DOHH2 (cell line): ENCODE measurements around the gene NECTIN3.

Experiments used
- H3F3A ChIP-seq: fragments of 200-600 bp; sonication (generic), shearing (Covaris generic); 2 replicates; pipeline ENCODE4 v1.6.0; 2016; ENCODE audit warnings: antibody characterized with exemption, mild to moderate bottlenecking; ENCODE audit not compliant: control insufficient read depth, insufficient read depth
- H3K27ac ChIP-seq: fragments of 200-600 bp; sonication (generic); 2 replicates; pipeline ENCODE4 v1.5.1; 2014; ENCODE audit warnings: low read depth, mild to moderate bottlenecking, low read length, moderate library complexity
- H3K27me3 ChIP-seq: fragments of 200-600 bp; sonication (generic); 2 replicates; pipeline ENCODE4 v1.6.1; 2014; ENCODE audit warnings: mild to moderate bottlenecking, low read length, mixed read lengths; ENCODE audit not compliant: control insufficient read depth
- H3K36me3 ChIP-seq: fragments of 200-600 bp; sonication (generic); 2 replicates; pipeline ENCODE4 v1.6.1; 2014; ENCODE audit warnings: mild to moderate bottlenecking, low read length, moderate library complexity, mixed read lengths; ENCODE audit not compliant: control insufficient read depth
- H3K4me1 ChIP-seq: fragments of 200-600 bp; sonication (generic); 2 replicates; pipeline ENCODE4 v1.6.1; 2014; ENCODE audit warnings: mild to moderate bottlenecking, low read length, mixed read lengths; ENCODE audit not compliant: control insufficient read depth
- H3K4me2 ChIP-seq: fragments of 200-600 bp; sonication (generic); 2 replicates; pipeline ENCODE4 v1.6.0; 2014; ENCODE audit warnings: mild to moderate bottlenecking, low read length, moderate library complexity
- H3K4me3 ChIP-seq: fragments of 200-600 bp; sonication (generic); 2 replicates; pipeline ENCODE4 v1.5.1; 2014; ENCODE audit warnings: mild to moderate bottlenecking, low read length, mixed read lengths
- H3K79me2 ChIP-seq: fragments of 200-600 bp; sonication (generic); 2 replicates; pipeline ENCODE4 v1.6.1; 2014; ENCODE audit warnings: mild to moderate bottlenecking, low read length, mixed read lengths; ENCODE audit not compliant: control insufficient read depth
- H3K9me2 ChIP-seq: fragments of 200-600 bp; sonication (generic); replicated peaks from 2 replicates; pipeline ENCODE4 v1.6.1; 2014; ENCODE audit warnings: mild to moderate bottlenecking, low read length, mixed read lengths; ENCODE audit not compliant: control insufficient read depth
- H3K9me3 ChIP-seq: fragments of 200-600 bp; sonication (generic); 2 replicates; pipeline ENCODE4 v1.6.1; 2014; ENCODE audit warnings: antibody characterized with exemption, low read length, mixed read lengths; ENCODE audit not compliant: control insufficient read depth, insufficient read depth
- H4K20me1 ChIP-seq: fragments of 200-600 bp; sonication (generic); 2 replicates; pipeline ENCODE4 v1.6.0; 2014; ENCODE audit warnings: low read depth, mild to moderate bottlenecking, antibody characterized with exemption, low read length, moderate library complexity; ENCODE audit not compliant: control insufficient read depth, insufficient read depth
- EZH2phosphoT487 ChIP-seq: fragments of 200-600 bp; sonication (generic); IDR thresholded peaks from 2 replicates; pipeline ENCODE4 v1.6.1; 2017; ENCODE audit warnings: borderline replicate concordance, mild to moderate bottlenecking, antibody characterized with exemption, low read length, moderate library complexity, mixed read lengths
- TF ChIP-seq, protein P1 (sequence below): fragments of 200-600 bp; sonication (generic); IDR thresholded peaks from one replicate; pipeline ENCODE4 v1.5.1; 2014; ENCODE audit warnings: antibody characterized with exemption, mild to moderate bottlenecking, low read depth, low read length; ENCODE audit not compliant: poor library complexity, severe bottlenecking

The NECTIN3 gene

DNA sequence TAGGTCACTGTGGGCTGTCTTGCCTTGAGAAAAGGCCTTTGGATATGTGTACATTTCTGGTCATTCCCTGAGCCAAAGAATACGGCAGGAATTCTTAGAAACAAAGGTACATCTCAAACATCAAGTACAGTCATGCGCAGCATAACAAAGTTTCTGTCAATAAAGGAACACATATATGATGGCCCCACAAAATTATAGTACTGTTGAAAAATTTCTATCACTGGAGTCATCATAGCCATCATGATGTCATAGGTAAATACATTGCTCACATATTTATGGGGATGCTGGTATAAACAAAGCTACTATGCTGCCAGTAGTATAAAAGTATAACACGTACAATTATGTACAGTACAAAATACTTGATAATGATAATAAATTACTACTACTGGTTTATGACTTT lies 38.9 kb upstream of the NECTIN3 start:
- Histone ChIP-seq H3K9me3 (no peaks in the 10 kb centered on the region), H3K79me2 (no peaks in the 10 kb centered on the region), H3K27me3 (no peaks in the 10 kb centered on the region), H3F3A (no peaks in the 10 kb centered on the region), H3K4me3 (no peak overlapping the region), H3K36me3 (no peaks in the 10 kb centered on the region), H3K4me2 (no peak overlapping the region), H3K4me1 (no peaks in the 10 kb centered on the region), H4K20me1 (no peaks in the 10 kb centered on the region), H3K9me2 (no peaks in the 10 kb centered on the region), H3K27ac (no peak overlapping the region)
- TF ChIP-seq, protein P1, sequence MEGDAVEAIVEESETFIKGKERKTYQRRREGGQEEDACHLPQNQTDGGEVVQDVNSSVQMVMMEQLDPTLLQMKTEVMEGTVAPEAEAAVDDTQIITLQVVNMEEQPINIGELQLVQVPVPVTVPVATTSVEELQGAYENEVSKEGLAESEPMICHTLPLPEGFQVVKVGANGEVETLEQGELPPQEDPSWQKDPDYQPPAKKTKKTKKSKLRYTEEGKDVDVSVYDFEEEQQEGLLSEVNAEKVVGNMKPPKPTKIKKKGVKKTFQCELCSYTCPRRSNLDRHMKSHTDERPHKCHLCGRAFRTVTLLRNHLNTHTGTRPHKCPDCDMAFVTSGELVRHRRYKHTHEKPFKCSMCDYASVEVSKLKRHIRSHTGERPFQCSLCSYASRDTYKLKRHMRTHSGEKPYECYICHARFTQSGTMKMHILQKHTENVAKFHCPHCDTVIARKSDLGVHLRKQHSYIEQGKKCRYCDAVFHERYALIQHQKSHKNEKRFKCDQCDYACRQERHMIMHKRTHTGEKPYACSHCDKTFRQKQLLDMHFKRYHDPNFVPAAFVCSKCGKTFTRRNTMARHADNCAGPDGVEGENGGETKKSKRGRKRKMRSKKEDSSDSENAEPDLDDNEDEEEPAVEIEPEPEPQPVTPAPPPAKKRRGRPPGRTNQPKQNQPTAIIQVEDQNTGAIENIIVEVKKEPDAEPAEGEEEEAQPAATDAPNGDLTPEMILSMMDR: no peak
- TF ChIP-seq EZH2phosphoT487: no peak

DNA sequence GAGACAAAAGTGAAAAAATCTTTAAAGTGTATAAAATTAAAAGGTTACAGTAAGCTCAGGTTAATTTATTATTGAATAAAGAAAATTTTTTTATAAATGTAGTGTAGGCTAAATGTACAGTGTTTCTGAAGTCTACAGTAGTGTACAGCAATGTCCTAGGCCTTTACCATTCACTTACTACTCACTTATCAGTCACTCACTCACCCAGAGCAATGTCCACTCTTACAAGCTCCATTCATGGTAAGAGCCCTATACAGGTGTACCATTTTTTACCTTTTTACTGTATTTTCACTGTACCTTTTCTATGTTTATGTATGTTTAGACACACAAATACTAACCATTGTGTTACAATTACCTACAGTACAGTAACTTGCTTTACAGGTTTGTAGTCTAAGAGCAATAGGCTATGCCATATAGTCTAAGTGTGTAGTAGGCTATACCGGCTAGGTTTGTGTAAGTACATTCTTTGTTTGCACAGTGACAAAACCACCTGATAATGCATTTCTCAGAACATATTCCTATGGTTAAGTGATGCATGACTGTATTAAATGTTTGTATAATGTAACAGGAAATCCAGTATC lies 38.1 kb upstream of the NECTIN3 start:
- Histone ChIP-seq H3K36me3 (no peaks in the 10 kb centered on the region), H3K27ac (no peak overlapping the region), H3K9me3 (no peaks in the 10 kb centered on the region), H3K4me2 (no peak overlapping the region), H3K79me2 (no peaks in the 10 kb centered on the region), H3K27me3 (no peaks in the 10 kb centered on the region), H3K9me2 (no peaks in the 10 kb centered on the region), H3F3A (no peaks in the 10 kb centered on the region), H3K4me1 (no peaks in the 10 kb centered on the region), H4K20me1 (no peaks in the 10 kb centered on the region), H3K4me3 (no peak overlapping the region)
- TF ChIP-seq EZH2phosphoT487: no peak
- TF ChIP-seq, protein P1: no peak

DNA sequence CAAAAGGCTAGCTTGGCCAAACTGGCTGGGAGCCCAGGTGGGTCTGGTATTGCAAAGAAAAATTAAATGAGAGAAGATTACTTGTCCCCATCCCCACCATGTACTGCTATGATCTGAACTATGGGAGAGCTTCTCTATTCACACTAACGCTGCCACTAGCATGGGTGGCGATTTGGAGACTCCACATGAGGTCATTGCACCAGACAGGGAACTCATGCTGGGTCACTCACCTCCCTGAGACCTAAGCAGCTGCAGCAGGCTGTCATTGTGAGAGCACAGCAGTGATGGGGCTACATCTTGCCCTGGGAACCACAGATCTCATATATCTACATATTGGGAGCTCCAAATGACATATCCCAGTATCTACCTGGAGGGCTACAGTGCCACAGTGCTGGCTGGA lies 36.3 kb upstream of the NECTIN3 start:
- Histone ChIP-seq H4K20me1 (no peaks in the 10 kb centered on the region), H3K27me3 (no peaks in the 10 kb centered on the region), H3K4me3 (no peak overlapping the region), H3K9me3 (no peaks in the 10 kb centered on the region), H3K36me3 (no peaks in the 10 kb centered on the region), H3K4me1 (no peaks in the 10 kb centered on the region), H3K27ac (no peak overlapping the region), H3K4me2 (no peak overlapping the region), H3F3A (no peaks in the 10 kb centered on the region), H3K9me2 (no peaks in the 10 kb centered on the region), H3K79me2 (no peaks in the 10 kb centered on the region)
- TF ChIP-seq, protein P1: no peak
- TF ChIP-seq EZH2phosphoT487: no peak

DNA sequence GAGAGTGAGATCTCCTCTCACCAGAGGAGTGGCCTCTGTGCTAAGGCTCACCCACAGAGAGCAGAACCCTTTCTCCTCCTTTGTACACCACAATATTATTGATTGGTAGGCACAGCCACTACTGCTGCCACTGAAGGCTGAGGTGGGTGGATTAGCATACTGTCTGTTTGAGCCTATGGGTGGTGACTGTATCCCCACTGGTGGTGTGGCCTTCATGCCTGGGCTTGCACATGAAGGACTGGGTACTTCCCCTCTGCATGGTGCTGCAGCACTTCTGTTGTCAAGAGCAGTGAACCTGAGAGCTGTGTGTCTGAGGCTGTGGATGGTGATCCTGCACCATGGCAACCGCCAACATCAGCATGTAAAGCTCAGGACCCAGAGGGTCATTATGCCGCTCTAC lies 35.7 kb upstream of the NECTIN3 start:
- H3K27ac ChIP-seq: no peak overlapping the region
- no peak for TF ChIP-seq EZH2phosphoT487
- TF ChIP-seq, protein P1: no peak
- H3K4me2 ChIP-seq: no peak overlapping the region
- no peaks in the 10 kb centered on the region for H3K36me3 ChIP-seq
- no peaks in the 10 kb centered on the region for H3F3A ChIP-seq
- no peaks in the 10 kb centered on the region for H3K27me3 ChIP-seq
- H3K4me1 ChIP-seq: no peaks in the 10 kb centered on the region
- no peaks in the 10 kb centered on the region for H3K79me2 ChIP-seq
- H3K9me3 ChIP-seq: no peaks in the 10 kb centered on the region
- no peaks in the 10 kb centered on the region for H4K20me1 ChIP-seq
- no peak overlapping the region for H3K4me3 ChIP-seq
- no peaks in the 10 kb centered on the region for H3K9me2 ChIP-seq
